Activated naive CD4-positive, alpha-beta T cell treated with anti-CD3 and anti-CD28 coated beads, Interleukin-2, amount 50 U/mL, for 16 hours (primary cell): ENCODE measurements around the gene TSACC.
"Not testable (repeated sequence)": the region's sequence is repeated elsewhere in the genome, so short reads cannot be mapped to it uniquely, and the experiment has no call there.

ENCODE experiments used
- DNase-seq: peaks from one replicate; pipeline ENCODE4 v3.0.0-alpha.2; 2020

The TSACC gene

GRCh38 chr1:156338180-156338976 is at the start of gene TSACC, which contains the start of gene CCT3:
Gene TSACC (plus strand): TSS chr1:156338526. CDS start chr1:156339758, 1,232 bp downstream.
Gene CCT3 (minus strand): TSS chr1:156338292. CDS start chr1:156338184, 108 bp downstream.
- DNase-seq, result peak; percentile 98

- DNase-seq, result no peak
Measured at GRCh38 chr1:156289857-156290256, 48.5 kb upstream of the TSACC start.

GRCh38 chr1:156291226-156292061 is 46.9 kb upstream of the TSACC start:
- DNase-seq, result no peak

GRCh38 chr1:156293098-156293434 is 45.3 kb upstream of the TSACC start:
- no peak for DNase-seq

- no peak for DNase-seq
Measured at GRCh38 chr1:156293895-156294294, 44.4 kb upstream of the TSACC start.

- DNase-seq, result peak; percentile 44
Measured at GRCh38 chr1:156295391-156295947, 42.9 kb upstream of the TSACC start, which contains the start of gene GLMP. Gene GLMP (minus strand): TSS chr1:156295679. CDS start chr1:156295645, 34 bp downstream.

GRCh38 chr1:156298852-156299357 is 39.4 kb upstream of the TSACC start, which contains the start of gene VHLL:
Gene VHLL (minus strand): TSS chr1:156299307. CDS start chr1:156299189, 118 bp downstream.
- DNase-seq, result no peak

- no peak for DNase-seq
Measured at GRCh38 chr1:156303241-156303640, 35.1 kb upstream of the TSACC start.

GRCh38 chr1:156305215-156305614 is 33.1 kb upstream of the TSACC start:
- no peak for DNase-seq

- DNase-seq, result no peak
Measured at GRCh38 chr1:156308078-156308477, 30.2 kb upstream of the TSACC start.

GRCh38 chr1:156310962-156311361 is 27.4 kb upstream of the TSACC start:
- no peak for DNase-seq

- no peak for DNase-seq
Measured at GRCh38 chr1:156316909-156317308, 21.4 kb upstream of the TSACC start.

- no peak for DNase-seq
Measured at GRCh38 chr1:156319664-156320063, 18.7 kb upstream of the TSACC start.

- no peak for DNase-seq
Measured at GRCh38 chr1:156320560-156320959, 17.8 kb upstream of the TSACC start.

- not testable (repeated sequence) for DNase-seq
Measured at GRCh38 chr1:156323179-156323578, 15.1 kb upstream of the TSACC start.

GRCh38 chr1:156336242-156336641 is 2.1 kb upstream of the TSACC start:
- DNase-seq, result no peak

- DNase-seq, result no peak
Measured at GRCh38 chr1:156337052-156337887, 1.1 kb upstream of the TSACC start.

- peak; percentile 31 for DNase-seq
Measured at GRCh38 chr1:156337888-156338179, 492 bp upstream of the TSACC start.

GRCh38 chr1:156342166-156342955 is 4.0 kb downstream of the TSACC start:
- DNase-seq, result no peak

GRCh38 chr1:156344409-156344808 is 6.1 kb downstream of the TSACC start:
- DNase-seq, result no peak

- DNase-seq, result not testable (repeated sequence)
Measured at GRCh38 chr1:156346035-156346434, 7.7 kb downstream of the TSACC start.

- DNase-seq, result no peak
Measured at GRCh38 chr1:156346636-156347035, 8.3 kb downstream of the TSACC start.
